Measurements from ENCODE around the gene PIEZO1. TPM values are rescaled to one million over a fixed set of nuclear protein-coding genes. Genes with fewer than 3 reads are reported as not detected.

The PIEZO1 gene
- total RNA-seq, result 10 to 100 TPM; 37.7 to 73.2 TPM

- TF ChIP-seq, protein P1, sequence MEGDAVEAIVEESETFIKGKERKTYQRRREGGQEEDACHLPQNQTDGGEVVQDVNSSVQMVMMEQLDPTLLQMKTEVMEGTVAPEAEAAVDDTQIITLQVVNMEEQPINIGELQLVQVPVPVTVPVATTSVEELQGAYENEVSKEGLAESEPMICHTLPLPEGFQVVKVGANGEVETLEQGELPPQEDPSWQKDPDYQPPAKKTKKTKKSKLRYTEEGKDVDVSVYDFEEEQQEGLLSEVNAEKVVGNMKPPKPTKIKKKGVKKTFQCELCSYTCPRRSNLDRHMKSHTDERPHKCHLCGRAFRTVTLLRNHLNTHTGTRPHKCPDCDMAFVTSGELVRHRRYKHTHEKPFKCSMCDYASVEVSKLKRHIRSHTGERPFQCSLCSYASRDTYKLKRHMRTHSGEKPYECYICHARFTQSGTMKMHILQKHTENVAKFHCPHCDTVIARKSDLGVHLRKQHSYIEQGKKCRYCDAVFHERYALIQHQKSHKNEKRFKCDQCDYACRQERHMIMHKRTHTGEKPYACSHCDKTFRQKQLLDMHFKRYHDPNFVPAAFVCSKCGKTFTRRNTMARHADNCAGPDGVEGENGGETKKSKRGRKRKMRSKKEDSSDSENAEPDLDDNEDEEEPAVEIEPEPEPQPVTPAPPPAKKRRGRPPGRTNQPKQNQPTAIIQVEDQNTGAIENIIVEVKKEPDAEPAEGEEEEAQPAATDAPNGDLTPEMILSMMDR (IDR thresholded peaks at IDR 0.05), result peak; percentile 85 to 98
- Histone ChIP-seq H3K36me3 (no peaks in the 10 kb centered on the region), H3K27me3 (no peaks in the 10 kb centered on the region), H3K4me3 (peak within 1 kb of the TSS; percentile 62 to 76), H3K9me3 (no peaks in the 10 kb centered on the region), H3K27ac (peak within 1 kb of the TSS; percentile 70 to 83), H3K4me1 (peaks cover 0 to 43% of the 10 kb centered on the region in 2 donors)
- DNase-seq (ENCODE audit: low spot score), result no peak
Observed at GRCh38 chr16:88785106-88785924, at the start of gene PIEZO1. Gene PIEZO1 (minus strand): TSS chr16:88785220. CDS start chr16:88784964, 256 bp downstream.

DNA sequence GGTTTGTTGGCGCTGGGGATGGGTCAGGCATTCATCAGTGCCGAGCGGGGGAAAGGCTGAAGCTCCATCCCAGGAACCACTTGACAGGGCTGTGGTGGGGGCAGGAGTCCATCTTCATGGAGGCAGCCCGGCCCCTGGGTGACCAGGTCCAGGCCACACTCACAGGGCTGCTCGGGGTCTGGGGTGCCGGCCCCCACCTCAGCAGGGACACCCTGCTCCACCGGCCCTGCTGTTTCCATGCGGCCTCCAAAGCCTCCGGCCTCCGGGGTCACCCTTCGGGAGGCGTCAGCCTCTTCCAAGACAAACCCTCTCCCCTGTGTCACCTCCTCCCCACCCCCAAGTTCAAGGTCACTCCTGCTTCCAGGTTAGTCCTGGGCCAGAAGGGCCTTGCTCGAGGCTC lies 49.6 kb upstream of the PIEZO1 start:
- DNase-seq (ENCODE audit: low spot score), result no peak
- peaks cover 10% of the 10 kb centered on the region for H3K36me3 ChIP-seq
- H3K27ac ChIP-seq, result no peak overlapping the region
- TF ChIP-seq, protein P1 (IDR thresholded peaks at IDR 0.05), result no peak
- H3K27me3 ChIP-seq, result no peaks in the 10 kb centered on the region
- H3K4me1 ChIP-seq, result no peaks in the 10 kb centered on the region
- no peak overlapping the region for H3K4me3 ChIP-seq
- no peaks in the 10 kb centered on the region for H3K9me3 ChIP-seq

DNA sequence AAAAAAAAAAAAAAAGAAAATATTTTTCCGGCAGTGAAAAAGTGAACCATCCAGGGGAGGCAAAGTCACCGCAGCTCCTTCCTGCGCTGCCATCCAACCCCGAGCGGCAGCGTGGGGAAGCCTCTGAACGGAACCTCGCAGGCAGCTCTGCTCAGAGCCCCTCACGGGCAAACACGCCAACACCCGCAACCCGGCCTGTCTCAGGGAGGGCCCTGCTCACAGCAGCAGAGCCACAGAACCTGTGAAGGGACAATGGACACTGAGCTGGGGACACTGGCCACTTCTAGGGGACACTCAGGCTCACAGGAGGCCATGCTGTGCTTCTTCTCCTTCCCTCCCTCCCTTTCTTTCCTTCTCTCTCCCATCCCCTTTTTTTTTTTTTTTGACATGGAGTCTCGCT lies 48.1 kb upstream of the PIEZO1 start:
- Histone ChIP-seq H3K27me3 (no peaks in the 10 kb centered on the region), H3K36me3 (peaks cover 6% of the 10 kb centered on the region), H3K4me1 (no peaks in the 10 kb centered on the region), H3K9me3 (no peaks in the 10 kb centered on the region), H3K4me3 (no peak overlapping the region), H3K27ac (no peak overlapping the region)
- DNase-seq (ENCODE audit: low spot score), result no peak
- TF ChIP-seq, protein P1 (IDR thresholded peaks at IDR 0.05), result no peak

- H3K4me1 ChIP-seq, result no peaks in the 10 kb centered on the region
- TF ChIP-seq, protein P1 (IDR thresholded peaks at IDR 0.05), result no peak
- no peak overlapping the region for H3K27ac ChIP-seq
- H3K4me3 ChIP-seq, result no peak overlapping the region
- H3K36me3 ChIP-seq, result peaks cover 11% of the 10 kb centered on the region
- no peaks in the 10 kb centered on the region for H3K9me3 ChIP-seq
- DNase-seq (ENCODE audit: low spot score), result no peak
- H3K27me3 ChIP-seq, result no peaks in the 10 kb centered on the region
Observed at GRCh38 chr16:88831838-88832237, 46.8 kb upstream of the PIEZO1 start.

- Histone ChIP-seq H3K9me3 (no peaks in the 10 kb centered on the region), H3K27me3 (no peaks in the 10 kb centered on the region), H3K36me3 (peaks cover 11% of the 10 kb centered on the region), H3K4me3 (no peak overlapping the region), H3K4me1 (no peaks in the 10 kb centered on the region), H3K27ac (no peak overlapping the region)
- TF ChIP-seq, protein P1 (IDR thresholded peaks at IDR 0.05), result no peak
- DNase-seq (ENCODE audit: low spot score), result no peak
Observed at GRCh38 chr16:88830783-88831182, 45.8 kb upstream of the PIEZO1 start.
